ENCODE results near the gene NSUN4. TPM values are rescaled to one million over a fixed set of nuclear protein-coding genes. Genes with fewer than 3 reads are reported as not detected.
A peak's percentile ranks its signal among the peaks of the same experiment; 100 is the strongest.
"Not testable (repeated sequence)": the region's sequence is repeated elsewhere in the genome, so short reads cannot be mapped to it uniquely, and the experiment has no call there.

NSUN4 gene
- total RNA-seq, 1 experiment from 2014 or later: 20.4 TPM

GRCh38 chr1:46367072-46367471 is 26.5 kb downstream of the NSUN4 start:
- Histone ChIP-seq H3K23ac (ENCODE audit: insufficient read length, low read depth, low read length) (no peak overlapping the region), H2BK20ac (ENCODE audit: low read depth, low read length, poor library complexity, severe bottlenecking) (no peak overlapping the region), H2BK12ac (ENCODE audit: insufficient read length, low read depth, low read length) (no peak overlapping the region), H3K79me2 (ENCODE audit: insufficient read depth, low read length) (no peaks in the 10 kb centered on the region), H3K27me3 (ENCODE audit: insufficient read depth, low read length) (no peaks in the 10 kb centered on the region), H2BK15ac (ENCODE audit: low read depth, low read length) (no peak overlapping the region), H3K4me1 (ENCODE audit: insufficient read depth, low read length) (no peaks in the 10 kb centered on the region), H3K9me3 (ENCODE audit: control insufficient read depth, low read depth, low read length) (no peaks in the 10 kb centered on the region), H3T11ph (ENCODE audit: low read length) (no peak overlapping the region), H3K56ac (ENCODE audit: insufficient read length, low read depth, low read length) (no peak overlapping the region), H3K4me2 (ENCODE audit: insufficient read depth, insufficient read length, low read length) (no peak overlapping the region), H4K20me1 (ENCODE audit: control insufficient read depth, insufficient read depth, insufficient read length) (no peaks in the 10 kb centered on the region), H4K5ac (ENCODE audit: insufficient read length, low read depth, low read length) (no peak overlapping the region), H4K91ac (ENCODE audit: insufficient read length, low read depth, low read length) (no peak overlapping the region), H3K4ac (ENCODE audit: low read depth, low read length) (no peak overlapping the region), H3K23me2 (ENCODE audit: insufficient read length, low read depth, low read length, poor library complexity, severe bottlenecking) (no peaks in the 10 kb centered on the region), H4K8ac (replicated peaks; ENCODE audit: insufficient read length, low read depth, low read length) (no peak overlapping the region), H3K18ac (ENCODE audit: insufficient read length, low read depth, low read length) (no peak overlapping the region), H3K79me1 (ENCODE audit: insufficient read depth, low read depth, low read length, poor library complexity, severe bottlenecking) (no peaks in the 10 kb centered on the region), H2BK5ac (ENCODE audit: insufficient read length, low read length) (no peak overlapping the region), H2AK5ac (ENCODE audit: insufficient read length, low read length) (no peak overlapping the region), H3K9ac (ENCODE audit: extremely low read depth, insufficient read length, low read length) (no peak overlapping the region), H2BK120ac (ENCODE audit: low read depth, low read length, poor library complexity, severe bottlenecking) (no peak overlapping the region), H3K14ac (ENCODE audit: insufficient read depth, low read length) (no peak overlapping the region), H2AFZ (ENCODE audit: low read length) (no peak overlapping the region), H3K27ac (ENCODE audit: insufficient read length, low read depth, low read length) (no peak overlapping the region)
- Mint-ChIP-seq H3K4me3 (no peak overlapping the region), H3K4me1 (peaks cover 10 to 15% of the 10 kb centered on the region in 2 experiments), H3K36me3 (ENCODE audit: insufficient read depth in 1 of 3, low read depth in 3 of 3) (peaks cover 7 to 35% (median 16%) of the 10 kb centered on the region in 3 experiments; a peak in 6 of 7 replicates), H3K27ac (peak overlapping the region in 1 of 3 experiments; percentile 19; a peak in 2 of 7 replicates), H3K9me3 (no peaks in the 10 kb centered on the region), H3K27me3 (ENCODE audit: low read depth) (no peaks in the 10 kb centered on the region)
- no peak for TF ChIP-seq CTCF (conservative IDR thresholded peaks at IDR 0.05)
- DNase-seq: no peak
- no CpG with 5 or more reads among the region's 3 CpGs for WGBS (ENCODE audit: extremely low coverage, insufficient read length, low lambda C conversion rate)

- not testable (repeated sequence) for H3K4me2 ChIP-seq (ENCODE audit: insufficient read depth, insufficient read length, low read length); H2BK20ac ChIP-seq (ENCODE audit: low read depth, low read length, poor library complexity, severe bottlenecking); H2BK120ac ChIP-seq (ENCODE audit: low read depth, low read length, poor library complexity, severe bottlenecking); H2BK12ac ChIP-seq (ENCODE audit: insufficient read length, low read depth, low read length); H3K4ac ChIP-seq (ENCODE audit: low read depth, low read length); H3K56ac ChIP-seq (ENCODE audit: insufficient read length, low read depth, low read length); H3T11ph ChIP-seq (ENCODE audit: low read length); H4K8ac ChIP-seq (replicated peaks; ENCODE audit: insufficient read length, low read depth, low read length); H3K9me3 ChIP-seq (ENCODE audit: control insufficient read depth, low read depth, low read length); H4K20me1 ChIP-seq (ENCODE audit: control insufficient read depth, insufficient read depth, insufficient read length); DNase-seq; H3K9ac ChIP-seq (ENCODE audit: extremely low read depth, insufficient read length, low read length); H2AK5ac ChIP-seq (ENCODE audit: insufficient read length, low read length); H2BK15ac ChIP-seq (ENCODE audit: low read depth, low read length); H3K14ac ChIP-seq (ENCODE audit: insufficient read depth, low read length); H3K18ac ChIP-seq (ENCODE audit: insufficient read length, low read depth, low read length); H3K4me1 ChIP-seq (ENCODE audit: insufficient read depth, low read length); H2BK5ac ChIP-seq (ENCODE audit: insufficient read length, low read length); H3K23me2 ChIP-seq (ENCODE audit: insufficient read length, low read depth, low read length, poor library complexity, severe bottlenecking); H3K27me3 ChIP-seq (ENCODE audit: insufficient read depth, low read length); H3K23ac ChIP-seq (ENCODE audit: insufficient read length, low read depth, low read length); H4K91ac ChIP-seq (ENCODE audit: insufficient read length, low read depth, low read length); H3K9me3 Mint-ChIP-seq; H3K27me3 Mint-ChIP-seq (ENCODE audit: low read depth); H3K79me2 ChIP-seq (ENCODE audit: insufficient read depth, low read length); H3K4me3 Mint-ChIP-seq; H3K27ac ChIP-seq (ENCODE audit: insufficient read length, low read depth, low read length); H3K79me1 ChIP-seq (ENCODE audit: insufficient read depth, low read depth, low read length, poor library complexity, severe bottlenecking); H2AFZ ChIP-seq (ENCODE audit: low read length); H4K5ac ChIP-seq (ENCODE audit: insufficient read length, low read depth, low read length)
- H3K4me1 Mint-ChIP-seq: peaks cover 5 to 10% of the 10 kb centered on the region in 2 experiments
- peaks cover 5 to 28% (median 10%) of the 10 kb centered on the region in 3 experiments; a peak in 6 of 7 replicates for H3K36me3 Mint-ChIP-seq (ENCODE audit: insufficient read depth in 1 of 3, low read depth in 3 of 3)
- WGBS (ENCODE audit: extremely low coverage, insufficient read length, low lambda C conversion rate): no CpG with 5 or more reads among the region's 8 CpGs
- peak overlapping the region in 1 of 3 experiments; percentile 6; a peak in 1 of 7 replicates for H3K27ac Mint-ChIP-seq
These were observed 27.1 kb downstream of the NSUN4 start for GRCh38 chr1:46367701-46368100.
